Measurements from ENCODE around the gene RSRP1.
"Not testable (repeated sequence)": the region's sequence is repeated elsewhere in the genome, so short reads cannot be mapped to it uniquely, and the experiment has no call there.

RSRP1 gene

DNA sequence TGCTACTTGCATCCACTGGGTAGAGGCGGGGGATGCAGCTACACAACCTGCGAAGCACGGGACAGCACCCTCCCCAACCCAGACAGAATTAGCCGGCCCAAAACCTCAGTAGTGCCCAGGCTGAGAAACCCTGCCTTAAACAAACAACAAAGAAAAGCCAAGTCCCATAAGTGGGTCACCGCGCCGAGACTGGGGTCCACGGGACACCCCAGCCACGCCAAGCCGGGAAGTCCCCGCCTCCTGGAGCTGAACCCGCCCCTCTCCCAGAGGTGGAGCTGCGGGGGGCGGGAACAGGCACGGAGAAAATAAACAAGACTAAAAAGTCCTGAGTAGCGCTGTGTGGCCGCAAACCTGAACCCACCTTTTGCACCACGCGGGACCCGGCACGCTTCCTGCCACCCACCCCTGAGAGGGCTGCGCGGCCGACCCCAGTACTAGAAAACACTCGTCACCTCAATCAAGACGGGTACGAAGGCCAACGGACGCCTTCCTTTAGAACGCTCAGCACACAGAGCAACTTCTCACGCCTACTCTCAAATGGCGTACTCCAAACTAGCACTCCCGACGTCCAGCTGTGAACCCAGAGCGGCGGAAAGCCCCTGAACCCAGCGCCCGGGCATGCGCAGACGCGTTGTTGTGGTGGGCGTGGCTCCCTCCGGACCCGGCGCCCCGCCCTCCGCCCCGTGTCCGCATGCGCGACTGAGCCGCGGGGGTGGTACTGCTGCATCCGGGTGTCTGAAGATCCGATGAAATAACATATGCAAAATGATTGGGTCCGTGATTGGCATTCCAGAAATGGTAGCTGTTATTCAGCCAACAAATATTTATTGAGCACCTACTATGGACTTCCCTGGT is 20.3 kb upstream of the RSRP1 start:
- not testable (repeated sequence) for FAIRE-seq
- peak; percentile 50 for DNase-seq (ENCODE audit: insufficient read length, low spot score)

DNA sequence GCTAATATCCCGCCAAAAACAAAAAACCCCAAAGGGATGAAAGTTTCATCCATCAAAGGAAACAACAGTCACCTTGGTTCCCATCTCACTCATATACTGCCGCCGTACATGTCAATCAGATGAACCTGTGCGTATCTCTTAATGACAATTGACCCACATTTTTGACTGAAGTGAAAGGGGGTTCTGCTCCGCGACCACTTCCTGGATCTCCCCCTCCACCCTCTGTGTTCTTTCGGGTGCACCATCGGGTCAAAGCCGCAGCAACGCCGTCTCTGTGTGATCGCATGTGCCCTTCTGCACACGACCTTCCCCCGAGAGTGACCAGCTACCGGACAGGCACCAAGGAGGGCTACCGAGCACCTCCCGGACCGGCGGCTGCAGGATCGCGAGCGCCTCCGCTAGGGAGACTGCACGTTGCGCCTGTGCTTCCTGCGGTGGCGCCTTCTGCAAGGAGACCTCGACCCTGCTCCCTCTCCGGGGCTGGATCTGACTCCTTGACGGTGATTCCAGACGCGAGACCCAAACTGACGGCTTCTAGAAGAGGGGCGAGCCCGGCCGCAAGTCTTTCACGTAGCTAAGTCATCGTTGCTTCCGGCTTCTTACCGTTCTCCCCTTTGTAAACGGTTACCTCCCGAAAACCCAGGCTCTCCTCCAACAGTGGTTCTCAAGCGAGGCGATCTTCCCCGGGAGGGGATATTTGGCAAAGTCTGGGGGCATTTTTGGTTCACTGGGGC is 19.5 kb upstream of the RSRP1 start:
- FAIRE-seq; DNase-seq (ENCODE audit: insufficient read length, low spot score): not testable (repeated sequence)

DNA sequence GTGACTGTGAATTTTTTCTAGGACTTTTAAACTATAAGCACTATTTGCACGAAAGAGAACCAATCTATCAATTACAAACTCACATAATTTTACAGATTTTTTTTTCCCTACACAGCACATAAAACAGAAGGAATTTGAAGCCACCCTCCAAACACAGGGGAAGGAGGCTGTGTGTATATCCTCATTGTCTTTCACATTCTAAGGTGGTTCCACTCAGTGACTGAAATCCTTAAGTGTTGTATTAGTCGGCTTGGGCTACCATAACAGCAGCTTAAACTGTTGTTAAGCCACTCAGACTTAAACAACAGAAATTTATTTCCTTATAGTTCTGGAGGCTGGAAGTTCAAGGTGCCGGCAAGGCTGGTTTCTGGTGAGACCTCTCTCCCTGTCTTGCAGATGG is 13.1 kb upstream of the RSRP1 start:
- not testable (repeated sequence) for FAIRE-seq; DNase-seq (ENCODE audit: insufficient read length, low spot score)

DNA sequence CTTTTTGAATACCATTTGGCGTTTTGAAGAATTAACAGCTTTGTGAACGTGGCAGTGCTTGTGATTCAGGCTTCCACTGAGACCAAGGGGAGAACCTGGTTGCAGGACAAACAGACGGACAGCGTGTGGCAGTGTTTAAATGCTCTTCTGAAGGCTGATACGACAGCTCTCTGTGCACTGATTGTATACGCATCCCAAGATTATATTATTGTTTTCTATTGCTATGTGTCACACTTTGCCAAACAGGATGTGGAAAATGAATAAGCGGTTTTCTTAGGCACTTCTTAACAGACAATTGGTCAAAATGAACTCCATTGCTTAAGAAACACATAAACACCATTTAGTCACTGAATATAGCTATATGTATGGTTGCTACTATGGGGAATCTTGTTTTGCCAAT is 12.6 kb upstream of the RSRP1 start:
- not testable (repeated sequence) for DNase-seq (ENCODE audit: insufficient read length, low spot score); FAIRE-seq
- TF ChIP-seq, protein P1, sequence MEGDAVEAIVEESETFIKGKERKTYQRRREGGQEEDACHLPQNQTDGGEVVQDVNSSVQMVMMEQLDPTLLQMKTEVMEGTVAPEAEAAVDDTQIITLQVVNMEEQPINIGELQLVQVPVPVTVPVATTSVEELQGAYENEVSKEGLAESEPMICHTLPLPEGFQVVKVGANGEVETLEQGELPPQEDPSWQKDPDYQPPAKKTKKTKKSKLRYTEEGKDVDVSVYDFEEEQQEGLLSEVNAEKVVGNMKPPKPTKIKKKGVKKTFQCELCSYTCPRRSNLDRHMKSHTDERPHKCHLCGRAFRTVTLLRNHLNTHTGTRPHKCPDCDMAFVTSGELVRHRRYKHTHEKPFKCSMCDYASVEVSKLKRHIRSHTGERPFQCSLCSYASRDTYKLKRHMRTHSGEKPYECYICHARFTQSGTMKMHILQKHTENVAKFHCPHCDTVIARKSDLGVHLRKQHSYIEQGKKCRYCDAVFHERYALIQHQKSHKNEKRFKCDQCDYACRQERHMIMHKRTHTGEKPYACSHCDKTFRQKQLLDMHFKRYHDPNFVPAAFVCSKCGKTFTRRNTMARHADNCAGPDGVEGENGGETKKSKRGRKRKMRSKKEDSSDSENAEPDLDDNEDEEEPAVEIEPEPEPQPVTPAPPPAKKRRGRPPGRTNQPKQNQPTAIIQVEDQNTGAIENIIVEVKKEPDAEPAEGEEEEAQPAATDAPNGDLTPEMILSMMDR (IDR thresholded peaks at IDR 0.05; ENCODE audit: insufficient read depth, missing control alignments): peak; percentile 11

DNA sequence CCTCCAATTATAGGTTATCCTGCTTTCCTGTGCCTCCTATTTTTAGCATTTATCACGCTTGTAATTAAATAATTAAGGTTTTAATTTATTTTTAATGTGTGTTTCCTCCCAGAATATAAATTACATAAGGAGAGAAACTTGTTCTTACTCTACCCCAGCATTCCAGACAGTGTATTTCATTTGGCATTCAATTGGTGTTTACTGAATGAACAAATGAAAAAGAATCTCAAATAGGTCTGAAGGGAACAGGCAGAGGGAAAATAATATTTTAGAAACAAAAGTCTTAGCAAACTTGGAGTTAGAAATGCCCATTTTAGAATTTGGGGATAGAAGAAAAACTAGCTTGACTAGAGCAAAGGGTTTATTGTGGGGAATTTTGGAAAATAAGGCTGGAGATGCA is 9.9 kb upstream of the RSRP1 start:
- TF ChIP-seq, protein P1 (IDR thresholded peaks at IDR 0.05; ENCODE audit: insufficient read depth, missing control alignments): no peak
- FAIRE-seq (no peak), DNase-seq (ENCODE audit: insufficient read length, low spot score) (no peak)

DNA sequence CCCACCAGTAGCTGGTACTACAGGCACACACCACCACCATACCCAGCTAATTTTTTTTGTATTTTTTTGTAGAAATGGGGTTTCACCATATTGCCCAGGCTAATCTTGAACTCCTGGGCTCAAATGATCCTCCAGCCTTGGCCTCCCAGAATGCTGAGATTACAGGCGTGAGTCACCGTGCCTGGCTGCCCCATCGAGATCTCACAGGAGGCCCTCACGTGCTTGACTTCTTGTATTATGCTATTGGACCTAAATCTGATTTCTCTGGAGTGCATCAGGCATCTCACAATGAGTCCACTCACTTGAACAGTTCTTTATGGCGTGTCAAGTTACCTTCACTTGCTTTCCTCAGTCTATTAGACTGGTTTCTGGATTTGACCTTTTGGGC is 9.3 kb upstream of the RSRP1 start:
- no peak for DNase-seq (ENCODE audit: insufficient read length, low spot score)
- TF ChIP-seq, protein P1 (IDR thresholded peaks at IDR 0.05; ENCODE audit: insufficient read depth, missing control alignments): no peak
- FAIRE-seq: no peak

DNA sequence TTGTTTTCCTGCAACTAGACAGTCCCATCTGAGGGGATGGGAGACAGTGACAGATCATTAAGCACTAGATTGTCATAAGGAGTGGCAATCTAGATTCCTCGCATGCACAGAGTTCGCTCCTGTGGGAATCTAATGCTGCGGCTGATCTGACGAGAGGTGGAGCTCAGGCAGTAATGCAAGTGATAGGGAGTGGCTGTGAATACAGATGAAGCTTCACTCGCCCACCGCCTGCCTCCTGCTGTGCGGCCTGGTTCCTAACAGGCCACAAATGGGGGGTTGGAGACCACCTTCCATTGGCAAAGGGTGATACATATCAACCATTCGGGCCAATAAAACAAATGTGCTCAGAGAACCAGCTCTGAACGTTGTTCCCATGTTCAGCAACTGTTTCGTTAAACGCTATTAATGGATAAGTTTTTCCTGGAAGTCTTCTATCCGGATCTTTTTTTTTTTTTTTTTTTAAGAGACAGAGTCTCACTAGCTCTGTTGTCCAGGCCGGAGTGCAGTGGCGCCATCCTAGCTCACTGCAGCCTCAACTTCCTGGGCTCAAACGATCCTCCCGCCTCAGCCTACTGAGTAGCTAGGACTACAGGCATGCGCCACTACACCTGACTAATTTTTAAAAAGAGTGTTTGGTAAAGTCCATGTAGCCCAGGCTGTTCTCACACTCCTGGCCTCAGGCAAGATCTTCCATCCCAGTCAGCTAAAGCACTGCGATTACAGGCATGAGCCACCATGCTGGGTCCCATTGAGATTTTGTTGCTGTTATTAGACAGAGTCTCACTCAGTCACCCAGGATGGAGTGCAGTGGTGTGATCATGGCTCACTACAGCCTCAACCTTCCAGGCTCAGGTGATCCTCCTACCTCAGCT is 8.7 kb upstream of the RSRP1 start:
- TF ChIP-seq, protein P1 (IDR thresholded peaks at IDR 0.05; ENCODE audit: insufficient read depth, missing control alignments): no peak
- FAIRE-seq: no peak
- no peak for DNase-seq (ENCODE audit: insufficient read length, low spot score)

DNA sequence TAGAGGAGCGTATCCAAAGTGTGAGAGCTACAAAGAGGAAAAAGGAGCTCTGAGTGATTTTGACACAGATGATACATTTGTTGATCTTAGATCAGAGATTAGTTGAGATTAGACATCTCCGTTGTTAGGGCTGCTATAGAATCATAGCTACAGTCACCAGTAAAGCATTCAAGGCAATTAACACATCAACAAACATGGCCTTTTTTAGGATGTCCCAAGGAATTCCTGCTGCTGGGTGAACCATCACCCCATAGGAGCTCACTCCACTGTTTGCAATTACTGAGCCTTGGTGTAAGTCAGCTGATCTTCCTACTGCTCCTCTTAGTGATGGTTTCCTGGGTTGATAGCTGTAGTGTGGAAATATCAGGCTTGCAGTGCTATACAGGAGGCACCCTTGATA is 6.7 kb upstream of the RSRP1 start:
- FAIRE-seq (no peak), DNase-seq (ENCODE audit: insufficient read length, low spot score) (no peak)
- TF ChIP-seq, protein P1 (IDR thresholded peaks at IDR 0.05; ENCODE audit: insufficient read depth, missing control alignments): no peak
